Glutamatergic neuron (in vitro differentiated cells): ENCODE results near the gene OBI1. TPM values are rescaled to one million over a fixed set of nuclear protein-coding genes. Genes with fewer than 3 reads are reported as not detected.
A peak's percentile ranks its signal among the peaks of the same experiment; 100 is the strongest.

Experiments
- DNase-seq: peaks from one replicate; pipeline ENCODE4 v3.0.0; 2022
- H3K27ac Mint-ChIP-seq: one replicate; pipeline ENCODE4 v1.8.0; 2020; ENCODE audit warnings: mild to moderate bottlenecking, mixed read lengths, inconsistent platforms; ENCODE audit not compliant: unreplicated experiment
- H3K27me3 Mint-ChIP-seq: one replicate; pipeline ENCODE4 v1.8.0; 2020; ENCODE audit warnings: mild to moderate bottlenecking, moderate library complexity, mixed read lengths, inconsistent platforms; ENCODE audit not compliant: unreplicated experiment
- H3K36me3 Mint-ChIP-seq: one replicate; pipeline ENCODE4 v1.8.0; 2020; ENCODE audit warnings: mild to moderate bottlenecking, mixed read lengths, inconsistent platforms; ENCODE audit not compliant: unreplicated experiment
- H3K4me1 Mint-ChIP-seq: one replicate; pipeline ENCODE4 v1.8.0; 2020; ENCODE audit warnings: mild to moderate bottlenecking, low read depth, mixed read lengths, inconsistent platforms; ENCODE audit not compliant: unreplicated experiment
- H3K4me3 Mint-ChIP-seq: one replicate; pipeline ENCODE4 v1.8.0; 2020; ENCODE audit warnings: mild to moderate bottlenecking, mixed read lengths, inconsistent platforms; ENCODE audit not compliant: unreplicated experiment
- H3K9me3 Mint-ChIP-seq: one replicate; pipeline ENCODE4 v1.8.0; 2020; ENCODE audit warnings: mild to moderate bottlenecking, moderate library complexity, mixed read lengths, inconsistent platforms; ENCODE audit not compliant: unreplicated experiment
- CTCF ChIP-seq: fragments of 200-600 bp; sonication (generic); IDR thresholded peaks from one replicate; pipeline ENCODE4 v1.5.0; 2021; ENCODE audit not compliant: partially characterized antibody, unreplicated experiment
- total RNA-seq: library from RNA; stranded (reverse); fragmentation: NEBNext Ultra II Directional; extraction: Animal tissue kit (Norgen Biotek cat#: 25700); gene quantifications from one replicate; pipeline ENCODE4 v1.2.1, GENCODE V29; 2021; ENCODE audit not compliant: unreplicated experiment

The OBI1 gene
- total RNA-seq, 1 donor from 2014 or later = 16.7 TPM

- TF ChIP-seq CTCF = no peak
- DNase-seq = no peak
- Mint-ChIP-seq H3K27me3 (peaks cover 2% of the 10 kb centered on the region), H3K9me3 (no peaks in the 10 kb centered on the region), H3K4me3 (peak overlapping the region; percentile 50), H3K4me1 (peaks cover 12% of the 10 kb centered on the region), H3K36me3 (no peaks in the 10 kb centered on the region), H3K27ac (peak overlapping the region; percentile 28)
Observed at GRCh38 chr13:78618411-78618810, 40.5 kb downstream of the OBI1 start.

DNA sequence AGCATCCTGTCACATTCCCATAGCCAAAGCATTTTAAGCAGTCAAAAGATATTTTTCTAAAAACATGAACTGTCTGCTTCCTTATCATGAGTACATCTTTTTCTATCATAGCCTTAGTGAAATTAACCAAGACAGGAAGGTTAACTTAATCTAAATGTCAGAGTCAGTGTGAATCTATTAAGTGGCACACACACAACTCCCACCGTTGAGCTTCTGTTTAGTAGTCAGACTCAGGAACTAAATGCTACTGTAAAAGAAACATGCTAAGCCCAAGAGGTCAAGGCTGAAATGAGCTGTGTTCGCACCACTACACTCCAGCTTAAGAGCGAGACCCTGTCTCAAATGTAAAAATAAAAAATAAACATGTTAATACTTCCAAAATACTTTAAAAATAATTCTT, 47.9 kb downstream of the OBI1 start:
- H3K4me1 Mint-ChIP-seq = peaks cover 35% of the 10 kb centered on the region
- H3K27ac Mint-ChIP-seq = no peak overlapping the region
- H3K36me3 Mint-ChIP-seq = peaks cover 6% of the 10 kb centered on the region
- DNase-seq = no peak
- no peak overlapping the region for H3K4me3 Mint-ChIP-seq
- H3K9me3 Mint-ChIP-seq = peaks cover 8% of the 10 kb centered on the region
- TF ChIP-seq CTCF = no peak
- H3K27me3 Mint-ChIP-seq = peaks cover 16% of the 10 kb centered on the region

GRCh38 chr13:78610381-78610883, 48.5 kb downstream of the OBI1 start:
- peak overlapping the region; percentile 68 for H3K4me3 Mint-ChIP-seq
- peaks cover 41% of the 10 kb centered on the region for H3K4me1 Mint-ChIP-seq
- peaks cover 8% of the 10 kb centered on the region for H3K9me3 Mint-ChIP-seq
- peaks cover 6% of the 10 kb centered on the region for H3K36me3 Mint-ChIP-seq
- DNase-seq = no peak
- peak overlapping the region; percentile 19 for H3K27ac Mint-ChIP-seq
- TF ChIP-seq CTCF = no peak
- peaks cover 19% of the 10 kb centered on the region for H3K27me3 Mint-ChIP-seq

DNA sequence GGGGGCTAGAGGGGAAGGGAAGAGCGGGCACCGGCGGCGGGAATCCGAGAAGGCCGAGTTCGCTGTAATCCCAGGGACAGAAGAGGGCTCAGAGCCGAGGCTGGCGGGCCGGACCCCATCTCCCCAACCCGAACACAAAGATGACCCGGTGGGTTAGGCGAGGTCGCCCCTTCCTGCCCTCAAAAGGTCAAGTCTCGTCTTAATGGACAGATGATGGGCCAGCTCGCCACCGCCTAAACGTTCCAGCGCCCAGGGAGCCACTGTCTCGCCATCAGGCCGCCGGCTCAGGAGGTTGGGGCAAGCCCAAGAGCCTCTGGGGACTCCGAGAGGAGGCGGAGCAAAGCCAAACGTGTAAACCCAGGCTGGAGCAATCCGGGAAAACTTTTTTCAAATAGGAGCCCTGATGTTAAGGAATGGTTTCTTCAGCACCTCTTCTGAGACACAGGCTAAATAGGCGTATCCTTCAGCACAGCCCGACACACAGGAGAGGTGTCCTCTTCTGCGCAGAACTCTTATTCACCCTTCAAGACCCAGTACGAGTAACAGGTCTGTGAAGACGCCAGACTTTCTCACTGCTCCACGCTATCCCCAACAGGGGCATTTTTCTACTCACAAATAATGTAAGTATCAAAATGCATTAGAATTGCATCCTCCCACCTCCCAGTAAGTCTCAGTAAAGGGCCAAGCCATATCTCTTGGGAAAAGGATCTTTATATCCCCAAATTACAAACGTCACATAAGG, 49.3 kb downstream of the OBI1 start:
- peaks cover 25% of the 10 kb centered on the region for H3K27me3 Mint-ChIP-seq

More for the DNA sequence above, 49.3 kb downstream of the OBI1 start:
- DNase-seq = peak; percentile 75
- Mint-ChIP-seq H3K9me3 (peaks cover 12% of the 10 kb centered on the region), H3K4me1 (peaks cover 46% of the 10 kb centered on the region), H3K36me3 (peaks cover 6% of the 10 kb centered on the region), H3K27ac (peak overlapping the region; percentile 6), H3K4me3 (peak overlapping the region; percentile 68)
- no peak for TF ChIP-seq CTCF
